ENCODE measurements around the gene CCDC82.

Gene CCDC82

GRCh38 chr11:96311120-96311568 is 78.6 kb downstream of the CCDC82 start:
- peaks cover 27% of the 10 kb centered on the region for H3K4me1 ChIP-seq (ENCODE audit: control insufficient read depth, insufficient read depth, low read length)
- H3K27me3 ChIP-seq (ENCODE audit: control insufficient read depth, insufficient read depth, low read length): no peaks in the 10 kb centered on the region
- no peaks in the 10 kb centered on the region for H3K36me3 ChIP-seq (ENCODE audit: control insufficient read depth, insufficient read depth, low read length)
- H3K4me3 ChIP-seq (ENCODE audit: low read depth, low read length): no peak overlapping the region
- no peaks in the 10 kb centered on the region for H3K9me3 ChIP-seq (ENCODE audit: control insufficient read depth, insufficient read depth, low read length)
- no peak overlapping the region for H3K9ac ChIP-seq (ENCODE audit: low read depth, low read length)

GRCh38 chr11:96310236-96310635 is 79.5 kb downstream of the CCDC82 start:
- Histone ChIP-seq H3K4me1 (ENCODE audit: control insufficient read depth, insufficient read depth, low read length) (peaks cover 27% of the 10 kb centered on the region), H3K36me3 (ENCODE audit: control insufficient read depth, insufficient read depth, low read length) (no peaks in the 10 kb centered on the region), H3K9ac (ENCODE audit: low read depth, low read length) (no peak overlapping the region), H3K4me3 (ENCODE audit: low read depth, low read length) (no peak overlapping the region), H3K9me3 (ENCODE audit: control insufficient read depth, insufficient read depth, low read length) (no peaks in the 10 kb centered on the region), H3K27me3 (ENCODE audit: control insufficient read depth, insufficient read depth, low read length) (no peaks in the 10 kb centered on the region)

- Histone ChIP-seq H3K9me3 (ENCODE audit: control insufficient read depth, insufficient read depth, low read length) (no peaks in the 10 kb centered on the region), H3K4me3 (ENCODE audit: low read depth, low read length) (no peak overlapping the region), H3K36me3 (ENCODE audit: control insufficient read depth, insufficient read depth, low read length) (no peaks in the 10 kb centered on the region), H3K27me3 (ENCODE audit: control insufficient read depth, insufficient read depth, low read length) (no peaks in the 10 kb centered on the region), H3K9ac (ENCODE audit: low read depth, low read length) (no peak overlapping the region), H3K4me1 (ENCODE audit: control insufficient read depth, insufficient read depth, low read length) (peaks cover 27% of the 10 kb centered on the region)
Measured at GRCh38 chr11:96309643-96310017, 80.1 kb downstream of the CCDC82 start.

- Histone ChIP-seq H3K4me3 (ENCODE audit: low read depth, low read length) (no peak overlapping the region), H3K4me1 (ENCODE audit: control insufficient read depth, insufficient read depth, low read length) (peaks cover 27% of the 10 kb centered on the region), H3K27me3 (ENCODE audit: control insufficient read depth, insufficient read depth, low read length) (no peaks in the 10 kb centered on the region), H3K9ac (ENCODE audit: low read depth, low read length) (no peak overlapping the region), H3K36me3 (ENCODE audit: control insufficient read depth, insufficient read depth, low read length) (no peaks in the 10 kb centered on the region), H3K9me3 (ENCODE audit: control insufficient read depth, insufficient read depth, low read length) (no peaks in the 10 kb centered on the region)
Measured at GRCh38 chr11:96309016-96309642, 80.6 kb downstream of the CCDC82 start.

GRCh38 chr11:96307776-96308140 is 82.0 kb downstream of the CCDC82 start:
- Histone ChIP-seq H3K27me3 (ENCODE audit: control insufficient read depth, insufficient read depth, low read length) (no peaks in the 10 kb centered on the region), H3K9ac (ENCODE audit: low read depth, low read length) (no peak overlapping the region), H3K9me3 (ENCODE audit: control insufficient read depth, insufficient read depth, low read length) (no peaks in the 10 kb centered on the region), H3K36me3 (ENCODE audit: control insufficient read depth, insufficient read depth, low read length) (no peaks in the 10 kb centered on the region), H3K4me3 (ENCODE audit: low read depth, low read length) (no peak overlapping the region), H3K4me1 (ENCODE audit: control insufficient read depth, insufficient read depth, low read length) (peaks cover 20% of the 10 kb centered on the region)

- peaks cover 20% of the 10 kb centered on the region for H3K4me1 ChIP-seq (ENCODE audit: control insufficient read depth, insufficient read depth, low read length)
- no peak overlapping the region for H3K4me3 ChIP-seq (ENCODE audit: low read depth, low read length)
Measured at GRCh38 chr11:96306933-96307775, 82.6 kb downstream of the CCDC82 start.

GRCh38 chr11:96306600-96306932 is 83.1 kb downstream of the CCDC82 start:
- no peak overlapping the region for H3K9ac ChIP-seq (ENCODE audit: low read depth, low read length)
- H3K27me3 ChIP-seq (ENCODE audit: control insufficient read depth, insufficient read depth, low read length): no peaks in the 10 kb centered on the region
- peaks cover 20% of the 10 kb centered on the region for H3K4me1 ChIP-seq (ENCODE audit: control insufficient read depth, insufficient read depth, low read length)
- H3K36me3 ChIP-seq (ENCODE audit: control insufficient read depth, insufficient read depth, low read length): no peaks in the 10 kb centered on the region
- H3K9me3 ChIP-seq (ENCODE audit: control insufficient read depth, insufficient read depth, low read length): no peaks in the 10 kb centered on the region
- H3K4me3 ChIP-seq (ENCODE audit: low read depth, low read length): no peak overlapping the region

More at GRCh38 chr11:96306933-96307775, 82.6 kb downstream of the CCDC82 start:
- no peaks in the 10 kb centered on the region for H3K27me3 ChIP-seq (ENCODE audit: control insufficient read depth, insufficient read depth, low read length)
- H3K9me3 ChIP-seq (ENCODE audit: control insufficient read depth, insufficient read depth, low read length): no peaks in the 10 kb centered on the region
- no peak overlapping the region for H3K9ac ChIP-seq (ENCODE audit: low read depth, low read length)
- H3K36me3 ChIP-seq (ENCODE audit: control insufficient read depth, insufficient read depth, low read length): no peaks in the 10 kb centered on the region

- no peak overlapping the region for H3K9ac ChIP-seq (ENCODE audit: low read depth, low read length)
- no peaks in the 10 kb centered on the region for H3K9me3 ChIP-seq (ENCODE audit: control insufficient read depth, insufficient read depth, low read length)
- peaks cover 20% of the 10 kb centered on the region for H3K4me1 ChIP-seq (ENCODE audit: control insufficient read depth, insufficient read depth, low read length)
- H3K36me3 ChIP-seq (ENCODE audit: control insufficient read depth, insufficient read depth, low read length): no peaks in the 10 kb centered on the region
- no peaks in the 10 kb centered on the region for H3K27me3 ChIP-seq (ENCODE audit: control insufficient read depth, insufficient read depth, low read length)
- no peak overlapping the region for H3K4me3 ChIP-seq (ENCODE audit: low read depth, low read length)
Measured at GRCh38 chr11:96306071-96306470, 83.6 kb downstream of the CCDC82 start.

- Histone ChIP-seq H3K4me3 (ENCODE audit: low read depth, low read length) (no peak overlapping the region), H3K36me3 (ENCODE audit: control insufficient read depth, insufficient read depth, low read length) (no peaks in the 10 kb centered on the region), H3K4me1 (ENCODE audit: control insufficient read depth, insufficient read depth, low read length) (peaks cover 25% of the 10 kb centered on the region), H3K27me3 (ENCODE audit: control insufficient read depth, insufficient read depth, low read length) (no peaks in the 10 kb centered on the region), H3K9ac (ENCODE audit: low read depth, low read length) (no peak overlapping the region), H3K9me3 (ENCODE audit: control insufficient read depth, insufficient read depth, low read length) (no peaks in the 10 kb centered on the region)
Measured at GRCh38 chr11:96303980-96304379, 85.7 kb downstream of the CCDC82 start.

- Histone ChIP-seq H3K27me3 (ENCODE audit: control insufficient read depth, insufficient read depth, low read length) (no peaks in the 10 kb centered on the region), H3K9ac (ENCODE audit: low read depth, low read length) (no peak overlapping the region), H3K4me3 (ENCODE audit: low read depth, low read length) (no peak overlapping the region), H3K9me3 (ENCODE audit: control insufficient read depth, insufficient read depth, low read length) (no peaks in the 10 kb centered on the region), H3K4me1 (ENCODE audit: control insufficient read depth, insufficient read depth, low read length) (peaks cover 24% of the 10 kb centered on the region), H3K36me3 (ENCODE audit: control insufficient read depth, insufficient read depth, low read length) (no peaks in the 10 kb centered on the region)
Measured at GRCh38 chr11:96303064-96303463, 86.6 kb downstream of the CCDC82 start.
